ENCODE measurements around the gene SUPT4H1.

GRCh38 chr17:58375811-58376210 is 23.8 kb upstream of the SUPT4H1 start:
- TF ChIP-seq EZH2 (IDR thresholded peaks at IDR 0.05) (no peak), POLR2AphosphoS5 (IDR thresholded peaks at IDR 0.05; ENCODE audit: borderline replicate concordance, low read depth, low read length) (no peak)
